Endothelial cell of umbilical vein (primary cell): ENCODE results near the gene MPPE1. TPM values are rescaled to one million over a fixed set of nuclear protein-coding genes. Genes with fewer than 3 reads are reported as not detected.

ENCODE experiments used
- BruUV-seq: library from RNA; stranded (reverse); fragments of 400-500 nt; replicated peaks from 2 replicates; lab custom pipeline; 2021; lab: Mats Ljungman, UMichigan
- CTCF ChIA-PET: fragments of 300-600, 350-600 bp; sonication (Branson Sonifier 250); formaldehyde crosslinking; loops from one replicate; lab custom pipeline; 2021; ENCODE audit warnings: antibody characterized with exemption, inconsistent platforms; lab: Charles Lee
- POLR2A ChIA-PET: fragments of 300-600, 350-600 bp; sonication (Branson Sonifier 250); formaldehyde crosslinking; loops from one replicate; lab custom pipeline; 2021; ENCODE audit warnings: antibody characterized with exemption, inconsistent platforms; lab: Charles Lee
- DNase-seq: peaks from one replicate; pipeline ENCODE4 v3.0.0-alpha.2; 2011; ENCODE audit warnings: low read depth, low spot score
- FAIRE-seq: peaks from 2 replicates; lab custom pipeline; 2011; peaks lifted over from hg19 to GRCh38; lab: Jason Lieb, UNC
- H2AFZ ChIP-seq: 2 replicates; pipeline ENCODE4 v1.6.0; 2012; ENCODE audit warnings: low read depth, low read length, control low read depth, inconsistent platforms
- H3K27ac ChIP-seq: 2 replicates; pipeline ENCODE4 v1.5.1; 2011; ENCODE audit warnings: low read depth, mild to moderate bottlenecking, control low read depth, low read length, moderate library complexity; ENCODE audit not compliant: insufficient read depth
- H3K27me3 ChIP-seq, 2 experiments: 2 replicates each; pipeline versions ENCODE4 v1.6.0 to v1.6.1; 2011; ENCODE audit warnings: low read length in 2 of 2, mixed read lengths in 1 of 2; ENCODE audit not compliant: control insufficient read depth in 2 of 2, insufficient read depth in 2 of 2
- H3K36me3 ChIP-seq, 2 experiments: 2 replicates in 1 of 2; 3 replicates in 1 of 2; pipeline ENCODE4 v1.5.1; 2011; ENCODE audit warnings: low read length in 2 of 2, mild to moderate bottlenecking in 1 of 2, moderate library complexity in 1 of 2; ENCODE audit not compliant: control insufficient read depth in 2 of 2, insufficient read depth in 2 of 2; ENCODE audit errors: extremely low read depth in 1 of 2
- H3K4me1 ChIP-seq: 3 replicates; pipeline ENCODE4 v1.5.1; 2011; ENCODE audit warnings: mild to moderate bottlenecking, low read length; ENCODE audit not compliant: control insufficient read depth, insufficient read depth; ENCODE audit errors: extremely low read depth
- H3K4me2 ChIP-seq: 2 replicates; pipeline ENCODE4 v1.6.1; 2011; ENCODE audit warnings: low read length, control low read depth, mixed read lengths; ENCODE audit not compliant: insufficient read depth
- H3K4me3 ChIP-seq, 3 experiments: fragments of 200-600 bp in 1 of 3; sonication (generic), shearing (Covaris generic) in 1 of 3; replicated peaks in 1 of 3; 2 replicates each; pipeline ENCODE4 v1.5.1; 2011 to 2016; ENCODE audit warnings: control low read depth in 3 of 3, low read length in 3 of 3, mild to moderate bottlenecking in 2 of 3, inconsistent platforms in 1 of 3, low read depth in 1 of 3, moderate library complexity in 1 of 3; ENCODE audit not compliant: insufficient read depth in 1 of 3
- H3K79me2 ChIP-seq: 2 replicates; pipeline ENCODE4 v1.6.0; 2012; ENCODE audit warnings: low read length, inconsistent platforms; ENCODE audit not compliant: control insufficient read depth, insufficient read depth
- H3K9ac ChIP-seq: replicated peaks from 2 replicates; pipeline ENCODE3; 2011; ENCODE audit warnings: low read length, control low read depth; ENCODE audit not compliant: insufficient read depth; ENCODE audit errors: extremely low read depth
- H3K9me1 ChIP-seq: replicated peaks from 3 replicates; pipeline ENCODE4 v1.6.0; 2011; ENCODE audit warnings: mild to moderate bottlenecking, low read length; ENCODE audit not compliant: control insufficient read depth, insufficient read depth; ENCODE audit errors: extremely low read depth
- H3K9me3 ChIP-seq: replicated peaks from 2 replicates; pipeline ENCODE4 v1.5.1; 2012; ENCODE audit warnings: low read length, inconsistent platforms; ENCODE audit not compliant: control insufficient read depth, insufficient read depth
- H4K20me1 ChIP-seq: replicated peaks from 2 replicates; pipeline ENCODE3; 2011; ENCODE audit warnings: mild to moderate bottlenecking, low read length; ENCODE audit not compliant: control insufficient read depth, insufficient read depth; ENCODE audit errors: extremely low read depth
- EZH2 ChIP-seq: IDR thresholded peaks from 2 replicates; pipeline ENCODE4 v1.6.1; 2012; ENCODE audit warnings: borderline replicate concordance, low read depth, mild to moderate bottlenecking, moderate library complexity, low read length, inconsistent platforms; ENCODE audit not compliant: severe bottlenecking
- FOS ChIP-seq: IDR thresholded peaks from 2 replicates; pipeline ENCODE4 v1.6.1; 2011; ENCODE audit warnings: mild to moderate bottlenecking, low read length, moderate library complexity, borderline replicate concordance; ENCODE audit not compliant: insufficient read depth
- GATA2 ChIP-seq: IDR thresholded peaks from 2 replicates; pipeline ENCODE4 v1.7.0; 2011; ENCODE audit warnings: low read depth, mild to moderate bottlenecking, moderate library complexity, mixed read lengths, low read length; ENCODE audit not compliant: insufficient read length, insufficient read depth
- JUN ChIP-seq: IDR thresholded peaks from 2 replicates; pipeline ENCODE4 v1.6.1; 2011; ENCODE audit warnings: borderline replicate concordance, low read depth; ENCODE audit not compliant: insufficient read length, insufficient read depth
- MYC ChIP-seq: IDR thresholded peaks from one replicate; pipeline ENCODE4 v1.6.1; 2011; ENCODE audit warnings: mild to moderate bottlenecking, low read depth, low read length
- POLR2A ChIP-seq: IDR thresholded peaks from 2 replicates; pipeline ENCODE4 v1.6.1; 2012; ENCODE audit warnings: low read depth, mild to moderate bottlenecking, control low read depth, low read length
- POLR2AphosphoS5 ChIP-seq: IDR thresholded peaks from 2 replicates; pipeline ENCODE4 v1.6.1; 2012; ENCODE audit warnings: low read depth, mild to moderate bottlenecking, control low read depth, low read length, moderate library complexity; ENCODE audit not compliant: insufficient read depth
- dilution Hi-C: fragments of 300-500 bp; cut with MboI; formaldehyde crosslinking; loops from one replicate; pipeline ENCODE4 v1.15.0; 2019; ENCODE audit warnings: low sequenced_read_pairs; ENCODE audit not compliant: extremely low pct_ligation_motif_present
- intact Hi-C: fragments of 100-400 bp; cut with micrococcal nuclease; formaldehyde crosslinking; loops from one replicate; pipeline ENCODE4 v1.10.0; 2022
- polyA plus RNA-seq, 4 experiments: library from polyadenylated mRNA; depleted of rRNA in 3 of 4; stranded (reverse) in 3 of 4; unstranded in 1 of 4; fragments of >200 nt; gene quantifications; 2 replicates each; pipeline versions ENCODE4 v1.2.1 to v1.2.3, GENCODE V29; 2011 to 2012; ENCODE audit warnings: missing spikeins in 1 of 4
- total RNA-seq: library from RNA; stranded (reverse); gene quantifications from 2 replicates; pipeline ENCODE4 v1.2.3, GENCODE V29; 2021
- TF ChIP-seq, protein P1 (sequence below): IDR thresholded peaks from 2 replicates; pipeline ENCODE4 v1.6.1; 2011; ENCODE audit not compliant: insufficient read depth, insufficient read length
- TF ChIP-seq, protein P2 (sequence below), 2 donors: IDR thresholded peaks; 1 replicate in 1 of 2; 2 replicates in 1 of 2; pipeline ENCODE4 v1.5.1; 2011; ENCODE audit warnings: low read length in 2 of 2, mild to moderate bottlenecking in 2 of 2, moderate library complexity in 2 of 2, control low read depth in 1 of 2, inconsistent platforms in 1 of 2, low read depth in 1 of 2; ENCODE audit not compliant: insufficient read depth in 1 of 2; ENCODE audit errors: extremely low read depth in 1 of 2

The MPPE1 gene
- total and polyA plus RNA-seq, 2 donors (not counting 3 experiments of a cell fraction or from before 2014, with no cell fraction given) = 13.4 to 30.6 TPM

GRCh38 chr18:11889284-11889683 is 18.8 kb downstream of the MPPE1 start:
- no peaks in the 10 kb centered on the region for H4K20me1 ChIP-seq
- H3K4me2 ChIP-seq = no peak overlapping the region
- TF ChIP-seq, protein P1, sequence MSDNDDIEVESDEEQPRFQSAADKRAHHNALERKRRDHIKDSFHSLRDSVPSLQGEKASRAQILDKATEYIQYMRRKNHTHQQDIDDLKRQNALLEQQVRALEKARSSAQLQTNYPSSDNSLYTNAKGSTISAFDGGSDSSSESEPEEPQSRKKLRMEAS = no peak
- no peak for TF ChIP-seq POLR2A
- no peak for TF ChIP-seq GATA2
- TF ChIP-seq FOS = no peak
- no peak for TF ChIP-seq JUN
- no peak for TF ChIP-seq EZH2
- TF ChIP-seq POLR2AphosphoS5 = no peak
- TF ChIP-seq, protein P2, sequence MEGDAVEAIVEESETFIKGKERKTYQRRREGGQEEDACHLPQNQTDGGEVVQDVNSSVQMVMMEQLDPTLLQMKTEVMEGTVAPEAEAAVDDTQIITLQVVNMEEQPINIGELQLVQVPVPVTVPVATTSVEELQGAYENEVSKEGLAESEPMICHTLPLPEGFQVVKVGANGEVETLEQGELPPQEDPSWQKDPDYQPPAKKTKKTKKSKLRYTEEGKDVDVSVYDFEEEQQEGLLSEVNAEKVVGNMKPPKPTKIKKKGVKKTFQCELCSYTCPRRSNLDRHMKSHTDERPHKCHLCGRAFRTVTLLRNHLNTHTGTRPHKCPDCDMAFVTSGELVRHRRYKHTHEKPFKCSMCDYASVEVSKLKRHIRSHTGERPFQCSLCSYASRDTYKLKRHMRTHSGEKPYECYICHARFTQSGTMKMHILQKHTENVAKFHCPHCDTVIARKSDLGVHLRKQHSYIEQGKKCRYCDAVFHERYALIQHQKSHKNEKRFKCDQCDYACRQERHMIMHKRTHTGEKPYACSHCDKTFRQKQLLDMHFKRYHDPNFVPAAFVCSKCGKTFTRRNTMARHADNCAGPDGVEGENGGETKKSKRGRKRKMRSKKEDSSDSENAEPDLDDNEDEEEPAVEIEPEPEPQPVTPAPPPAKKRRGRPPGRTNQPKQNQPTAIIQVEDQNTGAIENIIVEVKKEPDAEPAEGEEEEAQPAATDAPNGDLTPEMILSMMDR (IDR thresholded peaks at IDR 0.05; ENCODE audit: extremely low read depth in 1 of 2, insufficient read depth in 1 of 2, low read depth in 1 of 2, low read length in 2 of 2) = no peak
- no peak for TF ChIP-seq MYC
- BruUV-seq = no TSS peak
- no peak overlapping the region for H3K4me3 ChIP-seq
- H3K27ac ChIP-seq = no peak overlapping the region
- H3K9ac ChIP-seq = no peak overlapping the region
- ChIA-PET POLR2A (interaction anchor here (0.6 kb wide), 1 partner anchor 92 kb away, joined by 5 read pairs; the partner anchor contains the start of gene IMPA2), CTCF (no interaction called here)
- H3K79me2 ChIP-seq = no peaks in the 10 kb centered on the region
- intact Hi-C loops (no loop called here), dilution Hi-C loops (no loop called here)
- no peaks in the 10 kb centered on the region for H3K36me3 ChIP-seq
- DNase-seq = no peak
- H2AFZ ChIP-seq = no peak overlapping the region
- FAIRE-seq = no peak
- no peaks in the 10 kb centered on the region for H3K9me1 ChIP-seq
- H3K4me1 ChIP-seq = peaks cover 4% of the 10 kb centered on the region
- H3K9me3 ChIP-seq = no peaks in the 10 kb centered on the region
- no peaks in the 10 kb centered on the region for H3K27me3 ChIP-seq
